HUES6 (cell line): ENCODE measurements around the gene PPARG.
A peak's percentile ranks its signal among the peaks of the same experiment; 100 is the strongest.

Experiments
- H3K27ac ChIP-seq: 2 replicates; pipeline ENCODE4 v1.7.0; 2013; ENCODE audit warnings: low read depth, mild to moderate bottlenecking, low read length, inconsistent platforms
- H3K27me3 ChIP-seq: 2 replicates; pipeline ENCODE4 v1.6.1; 2013; ENCODE audit warnings: low read length; ENCODE audit not compliant: control insufficient read depth, insufficient read depth
- H3K36me3 ChIP-seq: 2 replicates; pipeline ENCODE4 v1.6.1; 2013; ENCODE audit warnings: low read length; ENCODE audit not compliant: control insufficient read depth, insufficient read depth
- H3K4me1 ChIP-seq: 2 replicates; pipeline ENCODE4 v1.6.1; 2013; ENCODE audit warnings: low read length; ENCODE audit not compliant: control insufficient read depth, insufficient read depth
- H3K4me3 ChIP-seq: 2 replicates; pipeline ENCODE4 v1.5.1; 2013; ENCODE audit warnings: low read depth, low read length
- H3K9ac ChIP-seq: one replicate; pipeline ENCODE4 v1.6.1; 2013; ENCODE audit warnings: mild to moderate bottlenecking, low read length
- H3K9me3 ChIP-seq: 2 replicates; pipeline ENCODE4 v1.6.1; 2013; ENCODE audit warnings: low read depth, low read length; ENCODE audit not compliant: control insufficient read depth, insufficient read depth

The PPARG gene

GRCh38 chr3:12288182-12289129, at the start of gene PPARG:
PPARG (plus strand) TSS chr3:12289070; CDS start chr3:12379712, 90,642 bp downstream.
- Histone ChIP-seq H3K27me3 (peaks cover 81% of the 10 kb centered on the region), H3K36me3 (no peaks in the 10 kb centered on the region), H3K4me1 (peaks cover 3% of the 10 kb centered on the region), H3K4me3 (peak within 1 kb of the TSS; percentile 71), H3K9me3 (no peaks in the 10 kb centered on the region), H3K9ac (no peak within 1 kb of the TSS), H3K27ac (no peak within 1 kb of the TSS)

DNA sequence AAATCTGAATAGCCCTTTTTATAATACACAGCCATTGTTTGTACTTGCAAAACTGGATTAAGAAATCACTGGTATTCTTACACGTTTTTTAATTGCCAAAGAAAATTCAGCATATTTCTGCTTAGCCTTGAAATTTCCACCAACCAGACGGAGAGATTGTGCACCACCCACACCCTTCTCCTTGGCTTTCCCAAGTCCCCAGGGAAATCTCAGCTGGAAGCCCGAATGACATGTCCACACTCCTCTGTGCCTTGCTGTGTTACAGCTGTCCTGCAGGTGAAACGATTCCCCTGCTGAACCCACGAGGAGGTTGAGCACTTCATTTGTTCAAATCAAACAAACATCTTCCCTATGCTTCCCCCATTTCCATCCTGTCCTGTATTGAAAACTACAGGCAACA, 49.6 kb upstream of the PPARG start:
- no peaks in the 10 kb centered on the region for H3K9me3 ChIP-seq
- no peak overlapping the region for H3K27ac ChIP-seq
- no peaks in the 10 kb centered on the region for H3K36me3 ChIP-seq
- H3K4me1 ChIP-seq: no peaks in the 10 kb centered on the region
- no peak overlapping the region for H3K9ac ChIP-seq
- no peak overlapping the region for H3K4me3 ChIP-seq
- no peaks in the 10 kb centered on the region for H3K27me3 ChIP-seq

DNA sequence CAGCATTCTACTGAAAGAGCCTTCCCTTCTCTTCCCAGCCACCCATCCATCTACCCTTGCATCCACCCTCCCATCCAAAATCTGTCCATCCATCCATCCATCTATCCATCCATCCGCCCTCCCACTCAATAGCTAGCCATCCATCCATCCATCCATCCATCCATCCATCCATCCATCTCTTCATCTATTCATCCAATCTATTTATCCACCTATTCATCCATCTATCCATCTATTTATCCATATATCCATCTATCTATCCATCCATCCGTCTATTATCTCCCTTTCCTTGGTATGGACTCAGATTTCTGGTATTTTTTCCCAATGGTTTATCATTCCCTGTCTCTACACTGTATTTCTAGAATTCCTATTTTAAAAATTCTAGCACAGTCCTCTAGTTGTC, 46.1 kb upstream of the PPARG start:
- no peak overlapping the region for H3K27ac ChIP-seq
- H3K9ac ChIP-seq: no peak overlapping the region
- H3K27me3 ChIP-seq: no peaks in the 10 kb centered on the region
- H3K36me3 ChIP-seq: no peaks in the 10 kb centered on the region
- H3K9me3 ChIP-seq: no peaks in the 10 kb centered on the region
- no peak overlapping the region for H3K4me3 ChIP-seq
- H3K4me1 ChIP-seq: no peaks in the 10 kb centered on the region

- H3K9me3 ChIP-seq: peaks cover 6% of the 10 kb centered on the region; the same call in 1 of the 2 replicates
- H3K4me3 ChIP-seq: no peak overlapping the region
- H3K4me1 ChIP-seq: no peaks in the 10 kb centered on the region
- H3K27ac ChIP-seq: no peak overlapping the region
- no peak overlapping the region for H3K9ac ChIP-seq
- no peaks in the 10 kb centered on the region for H3K27me3 ChIP-seq
- no peaks in the 10 kb centered on the region for H3K36me3 ChIP-seq
Measured at GRCh38 chr3:12246497-12247163, 42.2 kb upstream of the PPARG start.

DNA sequence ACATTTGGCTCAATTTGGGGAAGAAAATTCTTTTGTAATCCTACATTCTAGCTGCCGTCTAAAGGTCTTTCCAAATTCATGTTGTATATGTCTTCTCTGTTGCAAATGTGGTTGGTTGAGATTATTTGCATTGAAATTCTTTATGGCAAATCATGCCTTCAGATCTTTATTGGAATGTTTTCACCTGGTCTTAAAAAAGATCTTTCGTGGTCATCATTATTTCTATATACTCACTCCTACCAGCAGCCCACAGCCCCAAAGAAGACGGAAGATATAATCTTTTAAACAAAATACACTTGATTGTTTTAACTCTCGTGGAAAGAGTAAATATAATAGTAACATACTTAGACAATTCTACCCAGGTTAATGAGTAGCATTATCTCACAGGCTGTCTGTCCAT, 41.5 kb upstream of the PPARG start:
- H3K9me3 ChIP-seq: peaks cover 6% of the 10 kb centered on the region; the same call in 1 of the 2 replicates
- no peaks in the 10 kb centered on the region for H3K4me1 ChIP-seq
- no peak overlapping the region for H3K27ac ChIP-seq
- H3K4me3 ChIP-seq: no peak overlapping the region
- H3K36me3 ChIP-seq: no peaks in the 10 kb centered on the region
- no peak overlapping the region for H3K9ac ChIP-seq
- no peaks in the 10 kb centered on the region for H3K27me3 ChIP-seq

DNA sequence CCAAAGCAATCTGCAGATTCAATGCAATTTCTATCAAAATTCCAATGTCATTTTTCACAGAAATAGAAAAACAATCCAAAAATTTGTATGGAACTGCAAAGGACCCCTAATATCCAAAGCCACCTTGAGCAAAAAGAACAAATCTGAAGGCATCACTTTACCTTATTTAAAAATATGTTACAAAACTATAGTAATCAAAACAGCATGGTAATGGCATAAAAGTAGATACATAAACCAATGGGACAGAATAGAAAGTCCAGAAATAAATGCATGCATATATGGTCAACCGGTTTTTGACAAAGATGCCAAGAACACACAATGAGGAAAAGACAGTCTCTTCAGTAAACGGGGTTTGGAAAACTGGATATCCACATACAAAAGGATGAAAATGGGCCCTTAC, 39.4 kb upstream of the PPARG start:
- no peak overlapping the region for H3K9ac ChIP-seq
- no peaks in the 10 kb centered on the region for H3K27me3 ChIP-seq
- no peaks in the 10 kb centered on the region for H3K36me3 ChIP-seq
- peaks cover 6% of the 10 kb centered on the region; the same call in 1 of the 2 replicates for H3K9me3 ChIP-seq
- H3K4me3 ChIP-seq: no peak overlapping the region
- H3K4me1 ChIP-seq: no peaks in the 10 kb centered on the region
- no peak overlapping the region for H3K27ac ChIP-seq

GRCh38 chr3:12252889-12253288, 36.0 kb upstream of the PPARG start:
- Histone ChIP-seq H3K9me3 (peaks cover 6% of the 10 kb centered on the region; the same call in 1 of the 2 replicates), H3K36me3 (no peaks in the 10 kb centered on the region), H3K27me3 (no peaks in the 10 kb centered on the region), H3K9ac (no peak overlapping the region), H3K4me3 (no peak overlapping the region), H3K4me1 (no peaks in the 10 kb centered on the region), H3K27ac (no peak overlapping the region)

- Histone ChIP-seq H3K4me1 (no peaks in the 10 kb centered on the region), H3K27me3 (no peaks in the 10 kb centered on the region), H3K36me3 (no peaks in the 10 kb centered on the region), H3K27ac (no peak overlapping the region), H3K4me3 (no peak overlapping the region), H3K9me3 (peaks cover 6% of the 10 kb centered on the region; the same call in 1 of the 2 replicates), H3K9ac (no peak overlapping the region)
Measured at GRCh38 chr3:12253516-12254343, 35.1 kb upstream of the PPARG start.

DNA sequence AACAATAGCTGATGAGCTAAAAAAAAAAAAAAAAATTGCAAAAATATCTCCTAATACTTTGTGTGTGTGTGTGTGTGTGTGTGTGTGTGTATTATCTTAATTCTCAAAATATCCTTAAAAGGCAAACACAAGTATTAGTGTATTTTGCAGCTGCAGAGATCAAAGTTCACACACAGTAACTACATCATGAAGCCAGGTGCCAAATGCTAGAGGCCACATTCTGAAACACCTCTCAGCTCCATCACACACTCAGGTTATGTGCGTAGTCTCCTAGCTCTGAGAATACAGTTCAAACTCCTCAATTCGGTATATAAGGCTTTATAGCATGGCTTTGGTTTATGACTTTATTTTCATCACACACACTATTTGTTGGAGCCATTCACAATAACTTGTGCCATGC, 33.5 kb upstream of the PPARG start:
- Histone ChIP-seq H3K36me3 (no peaks in the 10 kb centered on the region), H3K9ac (no peak overlapping the region), H3K4me3 (no peak overlapping the region), H3K27me3 (no peaks in the 10 kb centered on the region), H3K4me1 (no peaks in the 10 kb centered on the region), H3K9me3 (no peaks in the 10 kb centered on the region), H3K27ac (no peak overlapping the region)

DNA sequence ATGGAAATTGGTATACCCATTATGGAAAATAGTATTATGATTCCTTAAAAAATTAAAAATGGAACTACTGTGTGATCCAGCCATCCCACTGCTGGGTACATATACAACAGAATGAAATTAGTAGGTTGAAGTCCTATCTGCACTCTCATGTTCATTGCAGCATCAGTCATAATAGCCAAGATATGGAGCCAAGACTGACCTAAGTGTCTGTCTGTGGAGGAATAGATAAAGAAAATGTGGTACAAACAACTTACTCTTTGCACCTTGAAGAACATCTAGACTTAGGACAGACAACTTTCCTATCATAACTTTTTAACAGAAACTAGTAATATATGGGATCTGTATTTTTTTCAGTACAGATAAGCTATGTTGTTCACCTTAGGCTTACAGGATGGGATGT, 30.0 kb upstream of the PPARG start:
- no peaks in the 10 kb centered on the region for H3K27me3 ChIP-seq
- no peaks in the 10 kb centered on the region for H3K4me1 ChIP-seq
- H3K36me3 ChIP-seq: no peaks in the 10 kb centered on the region
- no peak overlapping the region for H3K27ac ChIP-seq
- no peak overlapping the region for H3K4me3 ChIP-seq
- no peaks in the 10 kb centered on the region for H3K9me3 ChIP-seq
- no peak overlapping the region for H3K9ac ChIP-seq
